Stimulated activated CD4-positive, alpha-beta T cell treated with anti-CD3 and anti-CD28 coated beads, Interleukin-15, amount 100 ng/mL, for 1 hour (primary cell): ENCODE data around the gene SLC5A5.
"Not testable (repeated sequence)": the region's sequence is repeated elsewhere in the genome, so short reads cannot be mapped to it uniquely, and the experiment has no call there.

ENCODE experiments used
- DNase-seq, 2 donors: peaks; one replicate each; pipeline ENCODE4 v3.0.0-alpha.2; 2020; ENCODE audit warnings: low read depth in 1 of 2, low spot score in 1 of 2

SLC5A5 gene

DNA sequence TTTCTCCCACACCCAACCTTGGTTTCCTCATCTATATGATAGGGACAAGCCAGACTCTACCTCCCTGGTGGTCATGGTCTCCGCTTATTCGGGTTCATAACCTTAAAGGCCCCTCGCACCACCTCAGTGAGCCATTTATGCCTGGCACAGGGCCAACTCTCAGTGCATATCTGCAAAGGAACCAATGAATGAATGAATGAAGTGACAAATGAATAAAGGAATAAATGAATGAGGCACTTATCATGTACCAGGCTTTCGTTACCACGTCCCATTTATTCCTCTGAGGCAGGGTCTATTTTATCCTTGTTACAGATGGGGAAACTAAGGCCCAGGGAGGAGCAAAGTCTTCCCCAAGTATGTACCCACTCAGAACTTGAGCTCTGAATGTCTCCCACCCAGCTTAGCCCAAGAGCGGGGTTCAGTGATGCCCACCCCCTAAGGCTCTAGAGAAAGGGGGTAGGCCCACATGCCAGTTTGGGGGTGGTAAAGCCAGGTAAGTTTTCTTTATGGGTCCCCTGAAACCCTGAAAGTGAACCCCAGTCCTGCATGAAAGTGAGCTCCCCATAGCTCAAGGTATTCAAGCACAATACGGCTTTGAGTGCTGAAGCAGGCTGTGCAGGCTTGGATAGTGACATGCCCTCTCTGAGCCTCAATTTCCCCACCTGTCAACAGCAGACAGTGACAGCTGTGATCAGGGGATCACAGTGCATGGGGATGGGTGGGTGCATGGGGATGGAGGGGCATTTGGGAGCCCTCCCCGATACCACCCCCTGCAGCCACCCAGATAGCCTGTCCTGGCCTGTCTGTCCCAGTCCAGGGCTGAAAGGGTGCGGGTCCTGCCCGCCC lies 490 bp upstream of the SLC5A5 start:
- no peak for DNase-seq

DNA sequence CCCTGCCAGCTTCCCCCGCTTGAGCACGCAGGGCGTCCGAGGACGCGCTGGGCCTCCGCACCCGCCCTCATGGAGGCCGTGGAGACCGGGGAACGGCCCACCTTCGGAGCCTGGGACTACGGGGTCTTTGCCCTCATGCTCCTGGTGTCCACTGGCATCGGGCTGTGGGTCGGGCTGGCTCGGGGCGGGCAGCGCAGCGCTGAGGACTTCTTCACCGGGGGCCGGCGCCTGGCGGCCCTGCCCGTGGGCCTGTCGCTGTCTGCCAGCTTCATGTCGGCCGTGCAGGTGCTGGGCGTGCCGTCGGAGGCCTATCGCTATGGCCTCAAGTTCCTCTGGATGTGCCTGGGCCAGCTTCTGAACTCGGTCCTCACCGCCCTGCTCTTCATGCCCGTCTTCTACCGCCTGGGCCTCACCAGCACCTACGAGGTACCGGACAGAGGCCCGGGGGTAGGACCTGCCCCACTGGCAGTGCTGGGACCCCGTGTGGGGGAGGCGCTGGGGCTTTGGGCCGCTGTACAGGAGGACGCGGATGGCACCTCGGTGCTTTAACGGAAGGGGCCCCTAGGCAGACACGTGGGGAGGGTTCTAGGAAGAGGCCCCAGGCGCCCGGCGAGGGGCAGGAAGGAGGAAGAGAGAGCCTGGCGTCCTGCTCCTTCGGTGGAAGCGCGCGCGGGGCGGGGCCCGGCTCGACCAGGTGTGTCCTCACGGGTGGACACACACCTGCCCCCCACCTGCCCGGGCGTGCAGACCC lies 681 bp downstream of the SLC5A5 start:
- DNase-seq, result peak in 1 of 2 donors; percentile 26

DNA sequence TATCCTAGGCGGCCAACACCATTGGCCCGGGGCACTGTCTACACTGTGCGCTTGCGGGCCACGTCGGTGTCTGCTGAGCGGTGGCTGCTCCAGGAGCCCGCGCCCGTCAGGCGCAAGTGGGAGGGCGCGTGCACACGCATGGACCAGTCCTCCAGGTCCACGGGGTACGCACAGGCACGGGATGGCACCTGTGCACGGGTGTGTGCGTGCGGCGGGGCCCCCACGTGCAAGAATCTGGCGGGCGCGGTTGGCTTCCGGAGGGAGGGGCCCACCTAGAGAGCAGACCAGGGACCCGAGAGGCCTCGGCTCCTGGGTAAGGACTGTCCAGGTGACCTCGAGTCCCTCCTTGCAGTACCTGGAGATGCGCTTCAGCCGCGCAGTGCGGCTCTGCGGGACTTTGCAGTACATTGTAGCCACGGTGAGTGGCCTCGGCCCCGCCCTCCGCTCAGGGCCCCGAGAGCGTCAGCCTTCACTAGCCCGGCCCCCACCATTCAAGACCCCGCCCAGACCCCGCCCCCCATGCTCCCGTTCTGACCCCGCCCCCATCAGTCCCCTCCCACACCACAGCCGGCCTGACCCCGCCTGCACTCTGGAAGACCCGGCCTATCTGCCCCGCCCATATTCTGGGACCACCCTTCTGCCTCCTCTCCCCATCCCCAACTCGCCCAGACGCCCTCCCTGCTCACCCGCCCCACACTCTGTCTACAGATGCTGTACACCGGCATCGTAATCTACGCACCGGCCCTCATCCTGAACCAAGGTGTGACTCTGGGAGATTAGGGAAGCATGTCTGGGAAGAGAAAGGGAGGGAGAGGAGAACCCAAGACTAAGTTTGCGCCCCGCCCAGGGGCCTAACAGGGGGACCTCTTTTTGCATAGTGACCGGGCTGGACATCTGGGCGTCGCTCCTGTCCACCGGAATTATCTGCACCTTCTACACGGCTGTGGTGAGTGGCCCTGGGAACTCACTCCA lies 2.3 kb downstream of the SLC5A5 start:
- peak; percentile 40 to 59 for DNase-seq

DNA sequence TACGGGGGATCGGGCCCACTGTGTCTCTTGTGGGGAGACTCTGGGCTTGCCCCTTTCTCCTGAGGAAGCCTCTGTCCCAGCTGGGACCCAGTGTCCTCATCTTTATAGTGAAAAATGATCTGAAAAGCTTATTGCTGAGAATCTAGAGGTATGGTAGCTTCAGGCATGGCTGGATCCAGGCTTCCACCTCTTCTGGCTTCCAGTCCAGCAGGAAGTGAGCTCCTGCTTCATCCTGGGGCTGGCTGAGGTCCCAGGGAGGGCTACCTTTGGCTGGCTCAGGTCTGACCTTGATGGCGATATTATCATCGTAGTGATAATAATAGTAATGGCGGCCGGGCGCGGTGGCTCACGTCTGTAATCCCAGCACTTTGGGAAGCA lies 3.0 kb downstream of the SLC5A5 start:
- no peak for DNase-seq

DNA sequence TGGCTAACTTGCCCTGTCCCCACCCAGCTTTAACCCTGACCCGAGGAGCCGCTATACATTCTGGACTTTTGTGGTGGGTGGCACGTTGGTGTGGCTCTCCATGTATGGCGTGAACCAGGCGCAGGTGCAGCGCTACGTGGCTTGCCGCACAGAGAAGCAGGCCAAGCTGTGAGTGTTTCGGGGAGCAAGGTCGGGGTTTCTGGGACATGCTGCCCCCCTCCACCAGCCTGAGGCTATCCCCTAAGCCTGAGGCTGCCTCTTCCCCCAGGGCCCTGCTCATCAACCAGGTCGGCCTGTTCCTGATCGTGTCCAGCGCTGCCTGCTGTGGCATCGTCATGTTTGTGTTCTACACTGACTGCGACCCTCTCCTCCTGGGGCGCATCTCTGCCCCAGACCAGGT lies 6.0 kb downstream of the SLC5A5 start:
- no peak for DNase-seq

DNA sequence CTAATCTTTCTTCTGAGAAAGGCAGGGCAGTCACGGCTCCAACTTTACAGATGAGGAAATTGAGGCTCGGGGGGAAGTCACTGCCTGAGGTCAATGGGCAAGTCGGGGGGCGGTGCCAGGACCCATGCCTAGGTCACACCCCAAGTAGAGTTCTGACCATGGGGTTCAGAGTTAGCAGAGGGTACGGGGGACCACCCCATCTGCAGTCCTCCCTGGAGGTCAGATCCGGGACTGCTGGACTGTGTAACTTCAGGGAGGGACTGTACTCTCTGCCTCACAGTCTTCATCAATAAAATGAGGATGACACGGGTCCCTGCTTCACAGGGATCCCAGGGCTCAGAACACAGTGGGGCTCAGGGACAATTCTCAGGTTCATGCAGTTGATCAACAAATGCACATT lies 7.7 kb downstream of the SLC5A5 start:
- no peak for DNase-seq

DNA sequence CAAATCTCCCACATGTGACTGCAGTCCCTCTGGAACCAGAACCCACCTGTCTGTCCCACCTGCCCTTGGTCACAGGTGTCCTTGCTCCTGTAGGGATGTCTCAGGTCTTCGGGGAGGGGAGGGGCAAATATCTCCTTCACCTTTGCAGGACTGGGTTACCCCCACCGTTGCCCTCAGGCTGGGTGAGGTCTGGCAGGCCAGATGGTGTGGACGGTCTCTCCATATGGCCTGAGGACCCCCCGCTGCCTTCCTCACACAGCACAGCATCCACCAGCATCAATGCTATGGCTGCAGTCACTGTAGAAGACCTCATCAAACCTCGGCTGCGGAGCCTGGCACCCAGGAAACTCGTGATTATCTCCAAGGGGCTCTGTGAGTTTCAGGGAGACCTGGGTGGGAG lies 10.0 kb downstream of the SLC5A5 start:
- DNase-seq, result no peak

DNA sequence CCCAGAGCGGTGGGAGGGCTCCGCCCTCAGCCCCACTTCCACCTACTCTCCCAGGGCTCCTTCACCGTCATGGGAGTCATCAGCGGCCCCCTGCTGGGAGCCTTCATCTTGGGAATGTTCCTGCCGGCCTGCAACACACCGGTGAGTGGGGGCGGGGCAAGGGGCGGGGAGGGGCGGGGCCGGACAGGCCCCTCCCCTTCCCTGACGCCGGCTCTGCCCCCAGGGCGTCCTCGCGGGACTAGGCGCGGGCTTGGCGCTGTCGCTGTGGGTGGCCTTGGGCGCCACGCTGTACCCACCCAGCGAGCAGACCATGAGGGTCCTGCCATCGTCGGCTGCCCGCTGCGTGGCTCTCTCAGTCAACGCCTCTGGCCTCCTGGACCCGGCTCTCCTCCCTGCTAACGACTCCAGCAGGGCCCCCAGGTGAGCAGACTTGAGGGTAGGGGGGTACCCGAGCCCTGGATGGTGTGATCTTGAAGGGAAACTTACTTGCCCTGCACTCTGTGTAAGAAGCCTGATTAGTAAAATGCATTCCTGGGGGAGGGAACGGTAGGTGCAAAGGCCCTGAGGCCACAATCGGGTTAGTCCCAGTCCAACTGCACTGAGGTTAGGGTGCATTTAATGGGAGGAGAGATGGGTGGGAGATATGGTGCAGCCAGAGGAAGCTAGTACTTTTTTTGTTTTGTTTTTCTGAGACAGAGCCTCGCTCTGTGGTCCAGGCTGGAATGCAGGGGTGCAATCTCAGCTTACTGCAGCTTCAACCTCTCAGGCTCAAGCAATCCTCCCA lies 12.1 kb downstream of the SLC5A5 start:
- no peak for DNase-seq

DNA sequence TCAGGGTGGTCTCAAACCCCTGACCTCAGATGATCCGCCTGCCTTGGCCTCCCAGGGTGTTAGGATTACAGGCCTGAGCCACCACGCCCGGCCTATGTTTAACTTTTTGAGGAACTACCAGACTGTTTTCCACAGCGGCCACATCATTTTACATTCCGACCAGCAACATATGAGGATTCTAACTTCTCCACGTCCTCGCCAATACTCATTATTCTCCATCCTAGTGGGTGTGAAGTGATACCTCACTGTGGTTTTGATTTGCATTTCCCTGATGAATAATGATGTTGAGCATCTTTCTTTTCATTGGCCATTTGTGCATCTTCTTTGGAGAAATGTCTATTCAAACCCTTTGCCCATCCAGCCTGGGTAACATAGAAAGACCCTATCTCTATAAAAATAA lies 14.8 kb downstream of the SLC5A5 start:
- DNase-seq, result no peak

DNA sequence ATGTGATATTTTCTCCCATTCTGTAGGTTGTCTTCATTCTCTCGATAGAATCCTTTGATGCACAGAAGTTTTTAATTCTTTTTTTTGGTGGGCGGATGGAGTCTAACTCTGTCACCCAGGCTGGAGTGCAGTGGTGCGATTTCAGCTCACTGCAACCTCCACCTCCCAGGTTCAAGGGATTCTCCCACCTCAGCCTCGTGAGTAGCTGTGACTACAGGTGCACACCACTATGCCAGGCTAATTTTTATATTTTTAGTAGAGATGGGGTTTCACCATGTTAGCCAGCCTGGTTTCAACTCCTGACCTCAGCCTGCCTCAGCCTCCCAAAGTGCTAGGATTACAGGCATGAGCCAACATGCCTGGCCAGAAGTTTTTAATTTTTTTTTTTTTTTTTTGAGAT lies 15.5 kb downstream of the SLC5A5 start:
- DNase-seq, result not testable (repeated sequence)

DNA sequence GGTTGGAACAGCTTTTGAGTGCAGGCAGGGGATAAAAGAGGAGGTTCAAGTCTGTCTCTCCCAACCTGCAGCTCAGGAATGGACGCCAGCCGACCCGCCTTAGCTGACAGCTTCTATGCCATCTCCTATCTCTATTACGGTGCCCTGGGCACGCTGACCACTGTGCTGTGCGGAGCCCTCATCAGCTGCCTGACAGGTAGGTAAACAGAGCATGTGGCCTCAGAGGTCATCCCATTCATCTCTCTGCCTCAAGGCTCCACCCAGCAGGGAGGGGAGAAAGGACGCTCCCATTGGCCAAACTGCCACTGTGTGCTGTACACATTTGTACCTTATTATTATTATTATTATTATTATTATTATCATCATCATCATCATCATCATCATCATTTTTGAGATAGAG lies 16.5 kb downstream of the SLC5A5 start:
- no peak for DNase-seq

DNA sequence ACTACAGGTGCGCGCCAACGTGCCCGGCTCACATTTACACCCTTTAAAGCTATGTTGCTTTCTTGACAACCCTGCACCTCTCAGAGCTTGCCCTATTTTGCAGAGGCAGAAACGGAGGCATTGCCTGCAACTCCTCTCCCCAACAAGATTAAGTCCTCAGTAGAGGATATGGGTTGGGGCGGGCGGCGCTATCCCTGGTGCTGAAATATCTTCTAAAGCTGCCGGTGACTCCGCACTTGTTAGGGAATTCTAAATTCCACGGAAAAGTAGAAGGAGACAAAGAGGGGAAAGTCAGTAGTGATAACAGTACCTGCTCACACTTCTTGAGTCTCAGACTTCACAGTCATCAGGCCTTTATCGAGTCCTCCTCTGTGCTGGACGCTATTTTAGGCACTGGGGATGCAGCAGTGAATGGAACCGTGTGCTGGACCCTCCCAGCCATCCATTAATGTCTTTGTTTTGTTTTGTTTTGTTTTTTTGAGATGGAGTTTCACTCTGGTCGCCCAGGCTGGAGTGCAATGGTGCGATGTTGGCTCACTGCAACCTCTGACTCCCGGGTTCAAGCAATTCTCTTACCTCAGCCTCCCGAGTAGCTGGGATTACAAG lies 18.0 kb downstream of the SLC5A5 start:
- DNase-seq, result no peak

DNA sequence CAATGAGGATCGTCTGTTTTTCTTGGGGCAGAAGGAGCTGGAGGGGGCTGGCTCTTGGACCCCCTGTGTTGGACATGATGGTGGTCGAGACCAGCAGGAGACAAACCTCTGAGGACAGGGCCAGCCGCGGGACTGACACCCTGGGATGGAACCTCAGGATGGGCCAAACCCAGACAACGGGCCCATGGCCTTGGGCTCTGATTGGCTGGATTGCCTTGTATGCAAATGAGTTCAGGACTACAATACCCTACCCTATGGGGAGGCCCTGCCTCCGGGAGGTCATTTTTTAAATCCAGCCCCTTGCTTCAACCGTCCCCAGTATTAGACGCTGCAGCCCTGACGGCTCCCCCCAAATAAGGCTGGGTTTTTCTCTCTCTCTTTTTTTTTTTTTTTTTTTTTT lies 22.0 kb downstream of the SLC5A5 start:
- DNase-seq, result no peak

DNA sequence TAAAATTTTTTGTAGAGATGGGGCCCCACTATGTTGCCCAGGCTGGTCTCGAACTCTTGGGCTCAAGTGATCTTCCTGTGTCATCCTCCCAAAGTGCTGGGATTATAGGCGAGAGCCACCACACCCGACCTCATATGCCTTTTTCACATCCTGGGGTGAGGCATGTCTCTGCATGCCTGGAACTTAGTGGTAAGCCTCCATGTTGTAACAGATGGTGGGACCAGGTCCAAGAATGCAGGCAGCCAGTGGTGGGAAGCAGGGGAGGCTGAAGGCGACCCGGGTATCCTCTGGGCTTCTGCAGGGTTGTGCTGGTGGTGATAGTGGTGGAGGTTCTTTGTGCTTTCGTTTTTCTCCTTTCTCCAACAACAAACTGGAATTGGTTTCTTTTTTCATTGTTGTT lies 31.0 kb downstream of the SLC5A5 start:
- DNase-seq, result no peak

DNA sequence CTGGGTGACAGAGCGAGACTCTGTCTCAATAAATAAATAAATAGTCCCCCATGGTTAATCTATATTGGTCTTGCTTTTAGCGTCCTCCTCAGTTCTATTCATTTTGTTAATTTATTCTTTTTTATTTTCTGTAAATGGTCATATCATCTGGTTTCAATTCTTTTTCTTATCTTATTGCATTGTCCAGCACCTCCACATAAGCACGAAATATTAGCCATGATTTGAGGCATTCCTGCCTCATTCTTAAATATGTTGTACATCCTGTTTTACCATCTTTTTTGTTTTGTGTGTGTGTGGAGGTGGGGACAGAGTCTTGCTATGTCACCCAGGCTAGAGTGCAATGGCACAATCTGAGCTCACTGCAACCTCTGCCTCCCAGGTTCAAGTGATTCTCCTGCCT lies 36.5 kb downstream of the SLC5A5 start:
- DNase-seq, result no peak

DNA sequence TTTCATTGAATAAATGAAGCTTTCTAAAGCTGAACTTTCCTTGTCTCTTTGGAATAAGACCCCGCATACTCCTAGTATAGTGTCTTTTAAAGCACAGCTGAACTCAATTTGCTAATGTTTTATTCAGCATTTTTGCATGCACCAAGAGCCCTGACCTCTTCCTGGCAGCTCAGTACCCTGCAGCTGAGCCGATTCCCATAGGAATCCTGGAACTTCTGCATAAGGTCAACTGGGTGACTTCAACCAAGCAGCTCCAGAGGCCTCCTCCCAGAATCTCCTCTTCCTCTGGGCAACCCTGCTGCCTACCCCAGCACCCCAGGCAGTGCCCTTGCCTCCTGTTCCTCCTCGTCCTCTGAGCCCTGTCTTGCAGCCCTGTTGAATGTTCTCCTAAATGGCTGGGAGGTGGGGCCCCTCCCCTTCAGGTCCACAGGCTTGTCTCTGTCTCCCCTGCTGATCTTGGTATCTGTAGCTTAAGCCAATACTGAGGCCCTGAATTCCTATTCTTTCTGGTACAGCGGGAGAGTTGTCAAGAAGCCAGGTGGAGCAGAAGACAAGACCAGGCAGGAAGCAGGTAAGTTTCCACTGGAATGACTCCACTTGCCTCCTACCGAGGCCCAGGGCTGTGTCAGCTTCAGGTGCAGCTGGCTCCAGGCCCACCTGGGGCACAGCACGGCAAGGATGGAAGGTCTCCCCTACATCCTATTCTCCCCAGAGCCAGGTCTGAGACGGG lies 37.4 kb downstream of the SLC5A5 start:
- DNase-seq, result no peak

DNA sequence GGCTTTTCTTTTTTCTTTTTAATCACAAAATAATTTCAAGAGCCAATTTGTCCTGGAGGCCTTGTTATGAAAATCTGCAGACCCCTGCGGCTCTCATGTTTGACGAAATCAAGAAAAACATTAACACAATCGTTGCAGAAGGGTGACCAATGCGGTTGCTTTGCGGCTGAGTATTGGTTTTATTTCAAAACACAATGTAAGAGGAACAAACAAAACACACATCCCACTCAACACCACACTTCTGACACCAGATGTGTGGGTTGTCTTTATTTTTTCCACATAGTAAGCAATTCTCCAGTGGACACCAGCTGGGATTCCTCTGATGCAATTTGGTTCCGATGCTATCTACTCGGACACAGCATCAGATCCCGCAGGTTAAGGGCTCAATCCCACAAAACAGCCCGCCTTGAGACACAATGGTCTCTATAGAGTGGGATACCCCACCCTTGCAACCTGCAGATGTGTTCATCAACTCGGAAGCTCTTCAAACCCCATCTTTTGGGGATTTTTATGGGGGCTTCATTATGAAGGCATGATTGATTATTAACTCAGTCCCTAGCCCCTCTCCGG lies 39.1 kb downstream of the SLC5A5 start:
- DNase-seq, result no peak

DNA sequence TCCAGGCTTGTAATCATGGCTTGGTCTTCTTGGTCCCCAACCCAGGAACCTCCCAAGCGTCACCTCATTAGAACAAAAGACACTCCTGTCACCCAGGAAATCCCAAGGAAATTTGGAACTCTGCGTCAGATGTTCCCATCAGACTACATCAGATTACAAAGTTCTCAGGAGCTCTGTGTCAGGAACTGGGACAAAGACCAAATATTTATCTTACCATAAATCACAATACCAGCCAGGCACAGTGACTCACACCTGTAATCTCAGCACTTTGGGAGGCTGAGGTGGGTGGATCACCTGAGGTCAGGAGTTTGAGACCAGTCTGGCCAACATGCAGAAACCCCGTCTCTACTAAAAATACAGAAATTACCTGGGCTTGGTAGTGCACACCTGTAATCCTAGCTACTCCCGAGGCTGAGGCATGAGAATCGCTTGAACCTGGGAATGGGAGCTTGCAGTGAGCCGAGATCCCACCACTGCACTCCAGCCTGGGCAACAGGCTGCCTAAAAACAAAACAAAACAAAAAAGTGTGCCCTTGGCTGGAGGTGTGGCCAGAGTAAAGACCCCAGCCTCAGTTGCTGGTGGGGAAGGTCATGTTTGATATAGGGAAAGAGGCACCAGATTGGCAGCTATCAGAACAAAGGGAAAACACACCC lies 44.3 kb downstream of the SLC5A5 start:
- DNase-seq, result no peak

DNA sequence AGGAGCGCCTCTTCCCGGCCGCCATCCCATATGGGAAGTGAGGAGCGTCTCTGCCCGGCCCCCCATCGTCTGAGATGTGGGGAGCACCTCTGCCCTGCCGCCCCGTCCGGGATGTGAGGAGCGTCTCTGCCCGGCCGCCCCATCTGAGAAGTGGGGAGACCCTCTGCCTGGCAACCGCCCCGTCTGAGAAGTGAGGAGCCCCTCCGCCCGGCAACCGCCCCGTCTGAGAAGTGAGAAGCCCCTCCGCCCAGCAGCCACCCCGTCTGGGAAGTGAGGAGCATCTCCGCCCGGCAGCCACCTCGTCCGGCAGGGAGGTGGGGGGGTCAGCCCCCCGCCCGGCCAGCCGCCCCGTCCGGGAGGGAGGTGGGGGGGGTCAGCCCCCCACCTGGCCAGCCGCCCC lies 46.4 kb downstream of the SLC5A5 start:
- DNase-seq, result not testable (repeated sequence)
